ENCODE measurements around the gene KLHL13. TPM values are rescaled to one million over a fixed set of nuclear protein-coding genes. Genes with fewer than 3 reads are reported as not detected.
A peak's percentile ranks its signal among the peaks of the same experiment; 100 is the strongest.
"Not testable (repeated sequence)": the region's sequence is repeated elsewhere in the genome, so short reads cannot be mapped to it uniquely, and the experiment has no call there.

KLHL13 gene
- total RNA-seq, 4 donors from 2014 or later: 19.7 to 155 (median 40.2) TPM

GRCh38 chrX:118129681-118130080 lies 13.1 kb upstream of the KLHL13 start:
- H3K4me1 ChIP-seq: no peaks in the 10 kb centered on the region
- H3K4me3 ChIP-seq: no peak overlapping the region
- TF ChIP-seq CTCF (IDR thresholded peaks at IDR 0.05) (no peak), POLR2A (IDR thresholded peaks at IDR 0.05) (no peak)
- intact Hi-C loops (cut with DNase I; ENCODE audit: low total_unique reads): no loop called here
- H3K27ac ChIP-seq: no peak overlapping the region
- H3K27me3 ChIP-seq: no peaks in the 10 kb centered on the region
- no peaks in the 10 kb centered on the region for H3K36me3 ChIP-seq
- DNase-seq: no peak
- no peaks in the 10 kb centered on the region for H3K9me3 ChIP-seq

- no peak for DNase-seq
- H3K9me3 ChIP-seq: no peaks in the 10 kb centered on the region
- no peaks in the 10 kb centered on the region for H3K4me1 ChIP-seq
- no peak overlapping the region for H3K4me3 ChIP-seq
- H3K27me3 ChIP-seq: no peaks in the 10 kb centered on the region
- no peaks in the 10 kb centered on the region for H3K36me3 ChIP-seq
- intact Hi-C loops (cut with DNase I; ENCODE audit: low total_unique reads): no loop called here
- H3K27ac ChIP-seq: no peak overlapping the region
- TF ChIP-seq CTCF (IDR thresholded peaks at IDR 0.05): no peak
- no peak for TF ChIP-seq POLR2A (IDR thresholded peaks at IDR 0.05)
Measured at GRCh38 chrX:118128724-118129123, 12.1 kb upstream of the KLHL13 start.

GRCh38 chrX:118126286-118126685 lies 9.7 kb upstream of the KLHL13 start:
- DNase-seq: no peak
- TF ChIP-seq POLR2A (IDR thresholded peaks at IDR 0.05) (no peak), CTCF (IDR thresholded peaks at IDR 0.05) (no peak)
- Histone ChIP-seq H3K27me3 (no peaks in the 10 kb centered on the region), H3K36me3 (no peaks in the 10 kb centered on the region), H3K4me1 (no peaks in the 10 kb centered on the region), H3K9me3 (no peaks in the 10 kb centered on the region), H3K4me3 (no peak overlapping the region), H3K27ac (no peak overlapping the region)
- intact Hi-C loops (cut with DNase I; ENCODE audit: low total_unique reads): no loop called here

- H3K4me1 ChIP-seq; H3K27ac ChIP-seq; H3K9me3 ChIP-seq; H3K27me3 ChIP-seq; H3K36me3 ChIP-seq; intact Hi-C loops (cut with DNase I; ENCODE audit: low total_unique reads); H3K4me3 ChIP-seq; DNase-seq: not testable (repeated sequence)
Measured at GRCh38 chrX:118124243-118124642, 7.6 kb upstream of the KLHL13 start.

GRCh38 chrX:118117741-118118140 lies 1.1 kb upstream of the KLHL13 start:
- no peak for DNase-seq
- no peaks in the 10 kb centered on the region for H3K4me1 ChIP-seq
- no peaks in the 10 kb centered on the region for H3K36me3 ChIP-seq
- no peak overlapping the region for H3K4me3 ChIP-seq
- no peaks in the 10 kb centered on the region for H3K27me3 ChIP-seq
- intact Hi-C loops (cut with DNase I; ENCODE audit: low total_unique reads): no loop called here
- TF ChIP-seq POLR2A (IDR thresholded peaks at IDR 0.05): no peak
- no peak for TF ChIP-seq CTCF (IDR thresholded peaks at IDR 0.05)
- peak overlapping the region; percentile 83 to 89 for H3K27ac ChIP-seq
- H3K9me3 ChIP-seq: no peaks in the 10 kb centered on the region

Data from uterus (tissue), 4 donors.